Suprapubic skin (tissue), 4 donors: ENCODE measurements around the gene SPINK6. TPM values are rescaled to one million over a fixed set of nuclear protein-coding genes. Genes with fewer than 3 reads are reported as not detected.

Experiments used
- DNase-seq, 2 donors: peaks; one replicate each; pipeline ENCODE4 v3.0.0-alpha.2; 2019; ENCODE audit warnings: low spot score in 2 of 2
- H3K27ac ChIP-seq: fragments of 200-600 bp; sonication (generic); one replicate; pipeline ENCODE4 v1.5.1; 2019
- H3K27me3 ChIP-seq: fragments of 200-600 bp; sonication (generic); one replicate; pipeline ENCODE4 v1.5.1; 2019
- H3K36me3 ChIP-seq: fragments of 200-600 bp; sonication (generic); one replicate; pipeline ENCODE4 v1.5.1; 2019
- H3K4me1 ChIP-seq: fragments of 200-600 bp; sonication (generic); one replicate; pipeline ENCODE4 v1.5.1; 2019
- H3K4me3 ChIP-seq: fragments of 200-600 bp; sonication (generic); one replicate; pipeline ENCODE4 v1.5.1; 2019; ENCODE audit warnings: mild to moderate bottlenecking
- H3K9me3 ChIP-seq: fragments of 200-600 bp; sonication (generic); one replicate; pipeline ENCODE4 v1.5.1; 2019
- CTCF ChIP-seq, 2 donors: fragments of 200-600 bp in 1 of 2; fragments of 450-650 bp in 1 of 2; sonication (generic) in 1 of 2; IDR thresholded peaks; one replicate each; pipeline ENCODE4 v1.5.1; 2016 to 2019; ENCODE audit warnings: antibody characterized with exemption in 2 of 2, mild to moderate bottlenecking in 1 of 2, moderate library complexity in 1 of 2
- EP300 ChIP-seq: sonication (generic); formaldehyde crosslinking; IDR thresholded peaks from one replicate; pipeline ENCODE4 v1.6.1; 2017; ENCODE audit warnings: antibody characterized with exemption
- POLR2A ChIP-seq, 2 donors: fragments of 450-650 bp; IDR thresholded peaks; one replicate each; pipeline ENCODE4 v1.6.1; 2017; ENCODE audit warnings: antibody characterized with exemption in 2 of 2, mild to moderate bottlenecking in 2 of 2, moderate library complexity in 2 of 2
- POLR2AphosphoS5 ChIP-seq, 3 donors: sonication (generic); formaldehyde crosslinking; IDR thresholded peaks; one replicate each; pipeline ENCODE4 v1.6.1; 2017; ENCODE audit warnings: antibody characterized with exemption in 3 of 3
- WGBS: methylation state at CpG from one replicate; pipeline ENCODE4 v1.1.5; 2018; 5-methylcytosine and 5-hydroxymethylcytosine counted together
- total RNA-seq, 4 donors: library from RNA; depleted of rRNA; stranded (reverse); fragments of >200 nt; gene quantifications; one replicate each; pipeline ENCODE4 v1.1.0, GENCODE V29; 2016

SPINK6 gene
- total RNA-seq, 4 donors from 2014 or later: 2.3 TPM; not detected in 3

DNA sequence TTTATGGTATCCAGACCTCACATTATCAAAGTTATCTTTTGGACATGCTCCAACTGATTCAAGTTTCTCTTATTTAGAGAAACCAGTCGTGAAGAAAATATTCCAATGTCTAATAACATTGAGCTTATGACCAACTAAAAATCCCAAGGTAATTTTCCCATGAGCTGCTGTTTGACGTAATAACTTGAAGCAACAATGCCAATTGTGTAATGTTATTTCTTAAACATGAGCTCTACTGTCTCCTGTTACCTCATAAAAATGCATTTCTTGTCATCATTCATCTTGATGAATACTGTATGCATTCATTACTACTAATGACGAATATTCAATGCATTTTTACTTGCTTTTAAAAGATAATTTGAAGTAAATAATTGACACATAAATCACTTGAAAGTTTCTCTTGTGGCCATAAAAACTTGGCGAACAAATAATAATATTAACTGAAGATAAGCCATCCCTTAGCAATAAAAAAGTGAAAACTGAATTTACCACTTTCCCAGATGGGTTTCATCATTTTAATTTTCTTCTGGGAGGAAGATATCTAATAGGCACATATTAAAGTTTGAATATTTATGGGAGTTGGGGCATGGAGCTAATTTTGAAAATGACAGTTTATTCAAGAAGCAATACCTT, 35.1 kb downstream of the SPINK6 start:
- Histone ChIP-seq H3K9me3 (no peaks in the 10 kb centered on the region), H3K4me1 (no peaks in the 10 kb centered on the region), H3K27me3 (no peaks in the 10 kb centered on the region), H3K4me3 (no peak overlapping the region), H3K36me3 (no peaks in the 10 kb centered on the region), H3K27ac (no peak overlapping the region)
- WGBS: 25% methylated on average over 4 of the region's 4 CpGs
- no peak for DNase-seq
- TF ChIP-seq EP300: no peak
- no peak for TF ChIP-seq POLR2AphosphoS5 (IDR thresholded peaks at IDR 0.05)

GRCh38 chr5:148238418-148238794, 35.6 kb downstream of the SPINK6 start, which contains the start of gene MARCOL:
MARCOL (plus strand) TSS chr5:148238525; CDS start chr5:148238598, 73 bp downstream.
- Histone ChIP-seq H3K27ac (no peak within 1 kb of the TSS), H3K36me3 (no peaks in the 10 kb centered on the region), H3K4me3 (no peak within 1 kb of the TSS), H3K4me1 (no peaks in the 10 kb centered on the region), H3K27me3 (no peaks in the 10 kb centered on the region), H3K9me3 (no peaks in the 10 kb centered on the region)
- 61% methylated on average over 2 of the region's 2 CpGs for WGBS
- no peak for DNase-seq
- TF ChIP-seq CTCF (IDR thresholded peaks at IDR 0.05) (no peak), EP300 (no peak), POLR2AphosphoS5 (IDR thresholded peaks at IDR 0.05) (no peak), POLR2A (IDR thresholded peaks at IDR 0.05) (no peak)

- no peak overlapping the region for H3K27ac ChIP-seq
- no peaks in the 10 kb centered on the region for H3K27me3 ChIP-seq
- H3K4me3 ChIP-seq: no peak overlapping the region
- H3K9me3 ChIP-seq: no peaks in the 10 kb centered on the region
- TF ChIP-seq CTCF (IDR thresholded peaks at IDR 0.05): no peak
- no peak for TF ChIP-seq POLR2AphosphoS5 (IDR thresholded peaks at IDR 0.05)
- TF ChIP-seq EP300: no peak
- TF ChIP-seq POLR2A (IDR thresholded peaks at IDR 0.05): no peak
- no peak for DNase-seq
- H3K36me3 ChIP-seq: no peaks in the 10 kb centered on the region
- no peaks in the 10 kb centered on the region for H3K4me1 ChIP-seq
- whole genome bisulfite sequencing: 77% methylated on average over 2 of the region's 2 CpGs
These were observed 46.1 kb downstream of the SPINK6 start for GRCh38 chr5:148248894-148249293.

DNA sequence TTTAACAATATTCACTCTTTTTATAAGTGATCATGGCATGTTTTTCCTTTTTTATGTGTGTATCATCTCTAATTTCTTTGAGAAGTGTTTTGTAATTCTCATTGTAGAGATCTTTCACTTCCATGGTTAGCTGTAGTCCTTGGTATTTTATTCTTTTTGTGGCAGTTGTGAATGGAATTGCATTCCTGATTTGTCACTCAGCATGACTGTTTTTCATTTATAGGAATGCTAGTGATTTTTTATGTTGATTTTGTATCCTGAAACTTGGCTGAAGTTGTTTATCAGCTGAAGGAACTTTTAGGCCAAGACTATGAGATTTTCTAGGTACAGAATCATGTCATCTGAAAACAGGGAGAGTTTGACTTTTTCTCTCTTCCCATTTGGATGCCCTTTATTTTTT, 52.6 kb downstream of the SPINK6 start:
- TF ChIP-seq EP300 (no peak), CTCF (IDR thresholded peaks at IDR 0.05) (no peak), POLR2A (IDR thresholded peaks at IDR 0.05) (no peak), POLR2AphosphoS5 (IDR thresholded peaks at IDR 0.05) (no peak)
- H3K4me1 ChIP-seq: no peaks in the 10 kb centered on the region
- no peak for DNase-seq

GRCh38 chr5:148259288-148259687, 56.4 kb downstream of the SPINK6 start:
- Histone ChIP-seq H3K27me3 (no peaks in the 10 kb centered on the region), H3K4me1 (no peaks in the 10 kb centered on the region), H3K36me3 (no peaks in the 10 kb centered on the region), H3K4me3 (no peak overlapping the region), H3K27ac (no peak overlapping the region), H3K9me3 (peaks cover 6% of the 10 kb centered on the region)
- no peak for DNase-seq
- WGBS: 78% methylated on average over 2 of the region's 2 CpGs
- TF ChIP-seq EP300: no peak
- TF ChIP-seq POLR2A (IDR thresholded peaks at IDR 0.05): no peak
- no peak for TF ChIP-seq POLR2AphosphoS5 (IDR thresholded peaks at IDR 0.05)
- no peak for TF ChIP-seq CTCF (IDR thresholded peaks at IDR 0.05)

More for the DNA sequence above, 52.6 kb downstream of the SPINK6 start:
- Histone ChIP-seq H3K36me3 (no peaks in the 10 kb centered on the region), H3K27ac (no peak overlapping the region), H3K9me3 (peaks cover 6% of the 10 kb centered on the region), H3K4me3 (no peak overlapping the region), H3K27me3 (no peaks in the 10 kb centered on the region)

DNA sequence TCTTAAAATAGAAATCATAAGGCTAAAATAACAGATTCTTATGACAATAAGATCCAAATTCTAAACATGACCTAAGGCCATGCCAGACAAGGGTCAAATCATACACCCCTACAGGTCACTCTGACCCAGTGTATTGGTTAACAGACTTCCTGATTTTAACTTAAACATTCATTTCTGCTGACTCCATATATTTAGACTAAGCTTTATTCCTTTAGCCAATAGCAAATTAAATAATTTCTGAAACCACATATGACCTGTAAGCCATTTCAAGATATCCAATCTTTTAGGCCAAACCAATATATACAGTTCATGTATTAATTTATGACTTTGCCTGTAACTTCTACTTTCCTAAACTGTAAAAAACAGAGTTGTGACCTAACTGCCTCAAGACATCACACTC, 58.4 kb downstream of the SPINK6 start:
- no peaks in the 10 kb centered on the region for H3K27me3 ChIP-seq
- no peak overlapping the region for H3K27ac ChIP-seq
- no peak overlapping the region for H3K4me3 ChIP-seq
- peaks cover 6% of the 10 kb centered on the region for H3K9me3 ChIP-seq
- H3K36me3 ChIP-seq: no peaks in the 10 kb centered on the region
- TF ChIP-seq POLR2AphosphoS5 (IDR thresholded peaks at IDR 0.05) (no peak), POLR2A (IDR thresholded peaks at IDR 0.05) (no peak), EP300 (no peak), CTCF (IDR thresholded peaks at IDR 0.05) (no peak)
- DNase-seq: no peak
- H3K4me1 ChIP-seq: no peaks in the 10 kb centered on the region
